ENCODE measurements around the gene TANGO6.
"Not testable (repeated sequence)": the region's sequence is repeated elsewhere in the genome, so short reads cannot be mapped to it uniquely, and the experiment has no call there.

Gene TANGO6

DNA sequence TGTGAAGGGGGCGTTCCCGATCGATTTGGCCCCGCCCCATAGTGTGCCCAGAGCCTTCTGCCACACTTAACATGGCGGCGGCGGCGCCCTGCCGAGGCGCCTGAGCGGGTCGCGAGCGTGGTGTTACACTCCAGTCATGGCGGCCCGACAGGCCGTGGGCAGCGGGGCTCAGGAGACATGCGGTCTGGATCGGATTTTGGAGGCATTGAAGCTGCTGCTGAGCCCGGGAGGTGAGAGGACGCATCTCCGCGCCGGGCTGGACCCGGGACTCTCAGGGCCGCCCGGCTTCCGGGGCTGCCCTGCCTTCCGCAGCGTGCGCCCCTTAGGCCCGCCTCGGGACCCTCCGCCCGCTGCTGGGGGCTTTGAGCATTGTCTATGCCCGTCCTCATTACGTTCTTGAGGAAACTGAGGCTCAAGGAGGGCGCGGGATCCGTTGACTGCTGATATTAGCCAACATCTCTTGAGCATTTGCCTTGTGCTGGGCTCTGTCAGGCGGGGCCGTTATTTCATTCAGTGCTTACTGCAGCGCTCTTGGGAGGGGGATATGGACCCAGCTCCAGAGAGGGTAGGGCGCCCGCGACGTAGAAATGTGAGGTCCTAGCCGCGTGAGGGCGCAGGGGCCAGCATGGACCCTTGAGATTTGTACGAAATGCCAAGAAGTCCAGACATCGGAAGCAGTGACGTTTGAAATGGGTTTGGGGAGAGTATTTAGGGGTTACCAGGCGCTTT lies at the start of gene TANGO6:
Gene TANGO6, plus strand, starts transcription at position 50 of the 729 bp plus-strand sequence. Its CDS starts 87 bp downstream, at position 137.
- DNase-seq (ENCODE audit: low read depth, low spot score), result peak; percentile 92

DNA sequence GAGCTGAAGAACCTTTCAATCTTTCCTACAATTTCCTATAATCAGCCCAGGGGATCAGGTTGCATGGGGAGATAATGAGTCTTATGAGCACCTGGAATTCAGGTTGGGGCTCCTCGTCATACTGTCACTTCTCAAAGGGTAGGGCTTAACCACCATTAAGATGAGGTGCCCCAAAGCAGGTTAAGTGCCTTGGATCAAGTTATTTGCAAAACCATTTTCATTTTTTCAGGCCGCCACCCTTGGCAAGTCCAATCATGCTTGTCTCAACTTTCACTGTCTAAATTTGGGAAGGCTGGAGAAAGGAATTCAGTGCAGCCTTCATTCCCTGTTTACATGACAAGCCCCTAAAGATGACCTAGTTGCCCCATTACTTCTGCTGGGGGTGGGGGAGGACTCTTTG lies 44.9 kb upstream of the TANGO6 start:
- no peak for DNase-seq (ENCODE audit: low read depth, low spot score)

DNA sequence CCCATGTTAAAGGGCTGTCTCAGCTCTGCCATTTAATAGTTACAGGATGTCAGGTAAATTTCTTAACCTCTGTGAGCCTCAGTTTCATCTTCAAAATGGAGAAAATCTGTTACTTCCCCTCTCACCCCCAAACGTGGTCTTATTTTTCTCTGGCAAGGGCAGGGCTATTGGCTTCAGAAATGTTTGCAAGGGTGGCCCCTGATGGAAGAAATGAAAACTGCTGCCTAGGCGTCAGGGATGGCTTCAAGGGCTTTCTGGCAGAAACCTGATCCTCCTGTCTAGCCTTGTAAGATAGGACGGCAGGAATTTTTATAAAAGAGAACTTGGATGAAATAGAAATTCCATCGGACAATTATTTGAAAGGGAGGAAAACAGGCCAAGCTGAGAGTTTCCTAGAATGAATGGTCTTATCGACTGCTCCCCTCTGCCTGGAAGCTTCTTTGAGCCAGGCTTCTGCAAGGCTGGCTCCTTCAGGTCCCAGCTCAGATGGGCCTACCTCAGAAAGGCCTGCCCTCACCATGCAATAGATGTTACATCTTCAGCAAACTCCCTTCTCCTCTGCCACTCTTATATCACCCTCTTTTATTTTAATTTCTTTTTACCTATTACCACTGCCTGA lies 43.0 kb upstream of the TANGO6 start:
- peak; percentile 94 for DNase-seq (ENCODE audit: low read depth, low spot score)

DNA sequence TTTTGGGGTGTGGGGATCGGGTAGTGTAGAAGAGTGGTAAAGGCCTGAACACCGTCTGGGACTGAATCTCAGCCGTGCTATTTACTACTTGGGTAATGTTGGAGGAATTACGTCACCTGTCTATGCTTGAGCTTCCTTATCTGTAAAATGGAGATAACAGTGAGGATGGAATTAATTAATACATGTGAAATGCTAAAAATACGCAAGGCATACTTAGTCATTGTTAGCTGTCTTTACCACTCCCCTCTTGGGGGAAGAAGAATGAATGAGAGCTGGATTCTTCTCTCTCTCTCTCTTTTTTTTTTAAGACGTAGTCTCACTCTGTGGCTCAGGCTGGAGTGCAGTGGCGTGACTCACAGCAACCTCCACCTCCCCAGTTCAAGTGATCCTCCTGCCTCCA lies 41.1 kb upstream of the TANGO6 start:
- peak; percentile 60 for DNase-seq (ENCODE audit: low read depth, low spot score)

DNA sequence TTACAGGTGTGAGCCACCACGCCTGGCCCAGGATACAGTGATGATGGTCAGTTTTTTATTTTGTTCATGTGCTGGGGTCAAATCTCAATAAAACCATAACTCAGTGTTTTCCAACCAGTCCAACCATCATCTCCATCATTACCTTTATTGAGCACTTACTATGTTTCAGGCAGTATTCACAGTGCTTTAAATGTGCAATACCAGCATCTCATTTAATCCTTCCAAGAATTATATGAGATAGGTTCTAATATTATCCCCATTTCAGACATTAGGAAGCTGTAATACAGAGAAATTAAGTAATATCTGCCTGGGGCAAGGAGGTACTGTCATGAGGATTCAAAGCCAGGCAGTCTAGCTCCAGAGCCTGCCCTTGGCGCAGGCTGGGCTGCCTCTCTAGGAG lies 36.9 kb upstream of the TANGO6 start:
- no peak for DNase-seq (ENCODE audit: low read depth, low spot score)

DNA sequence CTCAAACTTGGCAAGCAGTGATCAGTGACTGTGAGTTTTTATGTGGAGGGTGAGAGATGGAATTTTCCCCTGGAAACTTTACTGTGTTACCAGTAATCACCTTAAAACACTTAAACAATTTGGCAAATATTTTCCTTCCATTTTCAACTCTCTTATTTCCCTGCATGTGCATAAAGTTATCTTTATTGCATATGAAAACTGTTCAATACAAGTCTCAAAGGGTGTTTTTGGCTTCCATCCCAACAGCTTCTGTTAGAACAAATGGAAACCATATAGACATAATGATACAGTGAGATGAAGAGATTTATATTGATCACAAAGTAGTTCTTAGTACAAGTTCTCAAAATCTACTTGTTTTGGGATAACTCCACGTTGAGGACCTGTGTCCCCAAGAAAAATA lies 36.4 kb upstream of the TANGO6 start:
- DNase-seq (ENCODE audit: low read depth, low spot score), result no peak

DNA sequence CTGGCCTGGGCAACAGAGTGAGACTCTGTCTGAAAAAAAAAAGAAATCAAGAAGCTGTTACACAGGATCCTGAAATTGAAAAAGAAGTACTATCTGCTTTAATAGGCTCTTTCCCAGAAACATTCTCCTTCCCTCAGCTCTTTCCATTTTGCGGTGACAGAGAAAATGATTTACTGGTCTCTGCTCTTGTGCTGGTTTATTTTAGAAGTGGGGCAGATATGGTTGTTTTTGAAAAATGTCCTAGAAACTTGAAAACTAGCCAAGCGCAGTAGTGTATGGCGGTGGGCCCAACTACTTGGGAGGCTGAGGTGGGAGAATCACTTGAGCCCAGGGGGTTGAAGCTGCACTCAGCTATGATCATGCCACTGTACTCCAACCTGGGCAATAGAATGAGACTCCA lies 28.8 kb upstream of the TANGO6 start:
- DNase-seq (ENCODE audit: low read depth, low spot score), result no peak

DNA sequence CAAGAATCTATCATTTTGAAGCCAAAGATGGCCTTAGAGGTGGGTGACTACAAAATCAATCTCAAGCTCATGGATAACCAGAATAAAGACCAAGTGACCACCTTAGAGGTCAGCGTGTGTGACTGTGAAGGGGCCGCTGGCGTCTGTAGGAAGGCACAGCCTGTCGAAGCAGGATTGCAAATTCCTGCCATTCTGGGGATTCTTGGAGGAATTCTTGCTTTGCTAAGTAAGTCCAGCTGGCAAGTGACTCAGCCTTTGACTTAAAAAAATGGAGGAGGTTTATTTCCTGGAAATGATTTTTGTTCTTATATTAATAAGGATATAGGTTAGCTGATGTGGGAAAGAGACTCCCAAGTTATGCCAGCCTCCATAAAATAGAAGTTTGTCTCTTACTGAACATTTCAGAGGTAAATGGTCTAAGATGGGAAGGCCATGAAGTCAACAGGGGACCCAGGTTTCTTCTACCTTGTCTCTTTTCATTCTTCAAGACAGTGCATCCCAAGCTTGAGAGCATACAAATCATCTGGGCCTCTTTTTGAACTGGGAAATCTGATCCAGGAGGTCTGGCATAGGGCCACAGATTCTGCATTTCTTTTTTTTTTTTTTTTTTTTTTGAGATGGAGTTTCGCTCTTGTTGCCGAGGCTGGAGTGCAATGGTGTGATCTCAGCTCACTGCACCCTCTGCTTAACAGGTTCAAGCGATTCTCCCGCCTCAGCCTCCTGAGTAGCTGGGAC lies 19.8 kb upstream of the TANGO6 start:
- peak; percentile 89 for DNase-seq (ENCODE audit: low read depth, low spot score)

DNA sequence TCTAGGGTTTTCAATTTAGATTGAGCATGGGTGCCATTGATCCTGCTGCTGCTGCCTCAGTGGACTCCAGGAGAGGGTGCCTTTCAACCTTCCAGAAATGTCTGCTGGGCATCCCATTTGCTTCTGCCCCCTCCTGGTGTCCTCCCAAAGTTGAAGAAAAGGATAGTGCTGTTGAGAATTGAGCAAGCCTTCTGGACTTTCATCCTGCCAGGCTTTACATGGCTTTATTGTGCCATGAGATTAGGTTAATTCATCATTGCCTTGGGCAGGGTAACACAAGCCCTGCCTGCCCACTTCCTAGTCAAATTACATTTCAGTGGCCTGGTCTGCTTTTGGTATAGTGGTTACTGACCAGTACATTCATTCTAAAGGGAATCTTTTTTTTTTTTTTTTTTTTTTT lies 17.9 kb upstream of the TANGO6 start:
- no peak for DNase-seq (ENCODE audit: low read depth, low spot score)

DNA sequence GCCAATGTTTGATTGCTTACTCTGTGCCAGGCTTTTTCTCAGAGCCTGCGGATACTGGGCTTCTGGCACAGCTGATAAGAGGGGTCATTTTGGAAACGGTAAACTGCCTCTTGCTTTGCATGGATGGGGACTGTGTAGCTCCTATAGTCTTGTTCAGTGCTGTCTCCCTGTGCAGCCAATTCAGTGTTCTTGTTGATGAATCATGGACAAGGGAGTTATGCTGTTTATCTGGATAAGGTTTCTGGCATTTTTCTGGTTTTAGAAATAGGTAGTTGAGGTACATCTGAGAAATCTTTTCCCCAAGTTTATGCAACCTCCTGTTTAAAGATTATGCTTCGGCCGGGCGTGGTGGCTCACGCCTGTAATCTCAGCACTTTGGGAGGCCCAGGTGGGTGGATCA lies 16.7 kb upstream of the TANGO6 start:
- DNase-seq (ENCODE audit: low read depth, low spot score), result no peak

DNA sequence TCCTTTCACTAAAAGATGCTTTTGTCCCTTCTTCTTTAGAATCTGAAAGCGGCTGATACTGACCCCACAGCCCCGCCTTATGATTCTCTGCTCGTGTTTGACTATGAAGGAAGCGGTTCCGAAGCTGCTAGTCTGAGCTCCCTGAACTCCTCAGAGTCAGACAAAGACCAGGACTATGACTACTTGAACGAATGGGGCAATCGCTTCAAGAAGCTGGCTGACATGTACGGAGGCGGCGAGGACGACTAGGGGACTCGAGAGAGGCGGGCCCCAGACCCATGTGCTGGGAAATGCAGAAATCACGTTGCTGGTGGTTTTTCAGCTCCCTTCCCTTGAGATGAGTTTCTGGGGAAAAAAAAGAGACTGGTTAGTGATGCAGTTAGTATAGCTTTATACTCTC lies 10.1 kb upstream of the TANGO6 start:
- no peak for DNase-seq (ENCODE audit: low read depth, low spot score)

DNA sequence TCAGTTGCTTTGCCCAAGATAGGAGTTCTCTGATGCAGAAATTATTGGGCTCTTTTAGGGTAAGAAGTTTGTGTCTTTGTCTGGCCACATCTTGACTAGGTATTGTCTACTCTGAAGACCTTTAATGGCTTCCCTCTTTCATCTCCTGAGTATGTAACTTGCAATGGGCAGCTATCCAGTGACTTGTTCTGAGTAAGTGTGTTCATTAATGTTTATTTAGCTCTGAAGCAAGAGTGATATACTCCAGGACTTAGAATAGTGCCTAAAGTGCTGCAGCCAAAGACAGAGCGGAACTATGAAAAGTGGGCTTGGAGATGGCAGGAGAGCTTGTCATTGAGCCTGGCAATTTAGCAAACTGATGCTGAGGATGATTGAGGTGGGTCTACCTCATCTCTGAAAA lies 8.8 kb upstream of the TANGO6 start:
- no peak for DNase-seq (ENCODE audit: low read depth, low spot score)

DNA sequence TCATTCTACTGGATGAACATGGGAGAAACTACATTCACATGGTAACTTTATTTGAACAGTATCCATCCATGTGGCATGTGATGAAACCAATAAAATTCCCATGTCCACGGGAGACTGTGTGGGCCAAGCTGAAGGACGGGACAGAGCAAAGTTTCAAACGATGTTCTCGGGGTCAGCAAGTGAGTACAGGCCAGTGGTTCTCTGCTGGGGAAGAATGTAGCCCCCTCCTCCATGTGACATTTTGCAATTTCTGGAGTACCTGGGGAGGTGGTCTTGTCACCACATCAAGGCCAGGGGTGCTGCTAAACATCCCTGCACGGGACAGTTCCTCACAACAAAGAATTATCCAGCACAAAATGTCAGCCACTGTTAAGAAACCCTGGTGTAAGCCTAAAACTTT lies 7.4 kb upstream of the TANGO6 start:
- no peak for DNase-seq (ENCODE audit: low read depth, low spot score)

DNA sequence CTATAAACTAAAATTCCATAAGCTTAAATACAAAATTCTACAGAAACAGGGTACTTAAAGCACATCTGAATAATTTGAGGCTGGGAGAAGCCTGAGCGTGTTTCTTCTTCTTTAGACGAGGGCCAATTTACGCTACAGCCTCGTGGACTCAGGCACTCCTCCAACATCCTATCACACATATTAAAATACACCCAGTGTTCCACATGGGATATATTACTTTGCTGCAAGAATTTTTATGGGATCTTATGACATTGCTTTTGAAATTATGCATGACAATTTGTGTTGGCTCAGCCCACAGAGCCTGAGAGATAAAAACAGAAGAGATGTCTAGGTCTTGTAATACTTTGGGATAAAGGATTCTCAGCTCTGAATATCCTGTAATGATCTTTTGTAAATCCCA lies 3.5 kb upstream of the TANGO6 start:
- no peak for DNase-seq (ENCODE audit: low read depth, low spot score)

DNA sequence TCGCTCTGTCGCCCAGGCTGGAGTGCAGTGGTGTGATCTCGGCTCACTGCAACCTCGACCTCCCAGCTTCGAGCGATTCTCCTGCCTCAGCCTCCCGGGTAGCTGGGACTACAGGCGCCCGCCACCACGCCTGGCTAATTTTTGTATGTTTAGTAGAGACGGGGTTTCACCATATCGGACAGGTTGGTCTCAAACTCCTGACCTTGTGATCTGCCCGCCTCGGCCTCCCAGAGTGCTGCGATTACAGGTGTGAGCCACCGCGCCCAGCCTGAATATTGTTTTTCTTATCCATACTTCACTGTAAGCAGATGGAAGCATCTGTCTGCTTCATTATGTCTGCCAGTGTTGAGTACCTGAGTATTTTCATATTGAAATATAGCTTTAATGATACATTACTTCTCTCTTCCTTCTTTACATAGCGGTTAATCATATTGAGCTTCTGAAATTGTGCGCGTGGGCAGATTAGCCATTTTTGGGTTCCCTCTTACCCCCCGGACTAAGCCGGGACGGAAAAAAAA lies 308 bp upstream of the TANGO6 start:
- DNase-seq (ENCODE audit: low read depth, low spot score), result not testable (repeated sequence)

DNA sequence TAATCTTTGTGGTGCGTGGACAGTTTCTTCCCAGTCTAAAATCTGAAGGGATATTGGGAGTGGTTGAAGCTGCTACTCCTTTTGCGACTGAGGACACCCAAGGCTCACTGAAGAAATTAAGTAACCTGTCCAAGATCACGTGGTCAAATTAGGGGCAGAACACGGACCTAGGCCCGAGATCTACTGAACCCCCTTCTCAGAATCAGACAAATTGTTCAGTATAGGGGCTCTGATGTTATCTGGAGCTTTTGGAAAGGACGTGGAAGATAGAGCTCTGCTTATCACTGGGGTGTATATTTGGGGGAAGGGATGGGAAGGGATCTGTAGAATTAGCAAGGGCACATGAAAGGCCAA lies 857 bp downstream of the TANGO6 start:
- no peak for DNase-seq (ENCODE audit: low read depth, low spot score)

DNA sequence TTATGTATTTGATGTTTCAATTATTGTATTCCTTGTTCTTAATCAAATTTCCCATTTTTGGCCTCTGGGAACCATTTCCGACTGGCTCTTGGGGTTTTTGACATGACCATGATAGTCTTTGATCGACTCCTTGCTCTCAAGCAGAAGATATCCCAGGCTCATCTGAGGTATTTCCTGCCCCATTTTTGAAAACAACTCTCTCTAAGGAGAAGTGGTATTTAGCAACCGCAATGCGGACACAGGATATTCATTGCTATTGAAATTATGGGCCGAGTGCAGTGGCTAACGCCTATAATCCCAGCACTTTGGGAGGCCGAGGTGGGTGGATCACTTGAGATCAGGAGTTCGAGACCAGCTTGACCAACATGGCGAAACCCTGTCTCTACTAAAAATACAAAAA lies 5.5 kb downstream of the TANGO6 start:
- DNase-seq (ENCODE audit: low read depth, low spot score), result no peak

DNA sequence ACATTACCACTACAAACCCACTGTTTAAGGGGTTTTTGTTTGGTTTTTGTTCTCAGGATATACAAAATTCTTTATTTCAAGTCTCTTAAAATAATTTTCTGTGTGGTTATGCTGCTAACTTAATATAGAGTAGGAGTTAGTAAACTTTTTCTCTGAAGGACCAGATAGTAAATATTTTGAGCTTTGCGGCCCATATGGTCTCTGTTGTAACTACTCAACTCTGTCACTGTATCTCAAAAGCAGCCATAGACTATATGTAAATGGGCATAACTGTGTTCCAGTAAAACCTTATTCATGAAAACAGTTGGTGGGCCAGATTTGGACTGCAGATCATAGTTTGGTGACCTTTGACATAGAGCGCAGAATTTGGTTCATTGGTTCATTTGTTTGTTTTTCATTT lies 7.2 kb downstream of the TANGO6 start:
- no peak for DNase-seq (ENCODE audit: low read depth, low spot score)

DNA sequence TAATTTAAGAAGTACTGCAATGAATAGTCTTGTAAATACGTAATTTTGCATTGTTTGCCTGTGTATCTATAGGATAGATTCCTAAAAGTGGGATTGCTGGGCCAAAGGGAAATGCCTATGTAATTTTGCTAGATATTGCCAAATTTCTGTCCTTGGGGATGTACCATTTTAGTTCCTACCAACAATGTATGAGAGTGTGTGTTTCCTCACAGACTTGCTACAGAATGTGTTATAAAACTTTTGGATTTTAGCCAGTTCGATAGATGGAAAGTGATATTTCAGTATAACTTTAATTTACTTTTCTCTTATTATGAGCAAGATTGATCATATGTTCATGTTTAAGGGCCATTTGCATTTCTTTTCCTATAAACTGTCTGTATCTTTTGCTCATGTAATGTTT lies 8.3 kb downstream of the TANGO6 start:
- no peak for DNase-seq (ENCODE audit: low read depth, low spot score)

DNA sequence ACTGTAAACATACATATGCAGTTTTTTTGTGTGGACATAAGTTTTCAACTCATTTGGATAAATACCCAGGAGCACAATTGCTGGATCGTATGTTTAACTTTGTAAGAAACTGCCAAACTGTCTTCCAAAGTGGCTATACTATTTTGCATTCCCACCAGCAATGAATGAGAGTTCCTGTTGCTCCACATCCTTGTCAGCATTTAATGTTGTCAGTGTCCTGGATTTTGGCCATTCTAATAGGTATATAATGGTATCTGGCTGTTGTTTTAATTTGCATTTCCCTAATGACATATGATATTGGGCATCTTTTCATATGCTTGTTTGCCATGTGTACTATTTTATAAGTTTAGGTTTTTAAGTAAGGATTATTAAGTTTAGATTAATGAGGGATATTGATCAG lies 14.1 kb downstream of the TANGO6 start:
- DNase-seq (ENCODE audit: low read depth, low spot score), result no peak

DNA sequence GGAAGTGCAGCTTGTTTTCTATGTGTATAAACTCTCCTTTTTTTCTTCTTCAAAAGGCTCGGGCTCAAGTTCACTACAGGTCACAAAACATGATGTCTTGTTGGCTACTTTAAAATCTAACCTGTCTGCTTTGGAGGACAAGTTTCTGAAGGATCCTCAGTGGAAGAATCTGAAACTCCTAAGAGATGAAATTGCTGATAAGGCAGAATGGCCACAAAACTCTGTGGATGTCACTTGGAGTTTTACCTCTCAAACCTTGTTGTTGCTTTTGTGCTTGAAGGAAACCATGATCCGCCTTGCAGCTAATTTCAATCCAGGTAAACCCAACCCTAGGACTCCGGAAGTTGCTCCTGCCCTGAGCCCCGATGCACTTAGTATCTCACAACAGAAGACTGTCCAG lies 16.5 kb downstream of the TANGO6 start:
- DNase-seq (ENCODE audit: low read depth, low spot score), result no peak

DNA sequence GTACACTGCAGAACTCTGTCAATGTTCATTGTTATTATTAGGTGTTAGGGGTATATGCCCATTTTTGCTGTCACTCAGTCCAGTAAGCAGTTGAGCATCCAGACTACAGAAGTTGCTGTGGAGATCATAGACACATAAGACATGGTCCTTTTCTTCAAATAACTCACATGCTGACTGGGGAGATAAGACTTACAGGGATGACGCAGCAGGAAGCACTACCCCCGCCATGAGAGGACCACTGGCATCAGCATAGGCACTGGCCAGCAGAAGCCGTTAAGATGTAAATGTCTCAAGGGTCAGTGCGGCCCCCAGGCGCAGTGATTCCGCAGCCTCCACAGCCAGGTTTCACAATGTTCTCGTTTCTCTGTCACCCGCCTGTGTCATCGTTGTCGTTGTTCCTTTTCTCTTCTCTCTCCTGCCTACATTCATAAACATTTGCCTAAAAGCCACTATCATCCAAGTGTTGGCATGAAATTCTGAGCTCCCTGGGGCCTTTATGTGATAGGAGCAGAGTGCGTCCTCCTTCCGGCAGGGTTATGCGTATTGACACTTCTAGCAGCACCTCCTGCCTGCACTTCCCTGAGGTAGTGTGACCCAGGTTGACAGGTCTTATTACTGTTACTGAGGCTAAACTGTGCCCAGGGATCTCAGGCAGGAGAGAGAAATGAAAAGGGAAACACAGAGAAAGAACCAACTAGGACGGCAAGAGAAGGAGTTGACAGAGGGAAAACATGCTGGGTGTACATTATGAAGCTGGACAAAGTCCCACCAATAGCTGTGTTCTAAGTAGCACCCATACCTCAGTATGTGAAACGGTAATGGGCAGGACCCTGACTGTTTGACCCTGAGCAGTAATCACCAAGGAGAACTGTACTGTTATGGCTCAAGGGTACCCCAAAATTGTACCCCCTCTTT lies 17.9 kb downstream of the TANGO6 start:
- DNase-seq (ENCODE audit: low read depth, low spot score), result no peak
